HG02852 (cell line): ENCODE measurements around the gene CACTIN.
"Not testable (repeated sequence)": the region's sequence is repeated elsewhere in the genome, so short reads cannot be mapped to it uniquely, and the experiment has no call there.

ENCODE experiments used
- ATAC-seq: cut with Tn5 transposase; IDR thresholded peaks from one replicate; pipeline ENCODE4 v1.9.1; 2021; ENCODE audit warnings: mild to moderate bottlenecking, moderate library complexity; ENCODE audit not compliant: unreplicated experiment

Gene CACTIN

DNA sequence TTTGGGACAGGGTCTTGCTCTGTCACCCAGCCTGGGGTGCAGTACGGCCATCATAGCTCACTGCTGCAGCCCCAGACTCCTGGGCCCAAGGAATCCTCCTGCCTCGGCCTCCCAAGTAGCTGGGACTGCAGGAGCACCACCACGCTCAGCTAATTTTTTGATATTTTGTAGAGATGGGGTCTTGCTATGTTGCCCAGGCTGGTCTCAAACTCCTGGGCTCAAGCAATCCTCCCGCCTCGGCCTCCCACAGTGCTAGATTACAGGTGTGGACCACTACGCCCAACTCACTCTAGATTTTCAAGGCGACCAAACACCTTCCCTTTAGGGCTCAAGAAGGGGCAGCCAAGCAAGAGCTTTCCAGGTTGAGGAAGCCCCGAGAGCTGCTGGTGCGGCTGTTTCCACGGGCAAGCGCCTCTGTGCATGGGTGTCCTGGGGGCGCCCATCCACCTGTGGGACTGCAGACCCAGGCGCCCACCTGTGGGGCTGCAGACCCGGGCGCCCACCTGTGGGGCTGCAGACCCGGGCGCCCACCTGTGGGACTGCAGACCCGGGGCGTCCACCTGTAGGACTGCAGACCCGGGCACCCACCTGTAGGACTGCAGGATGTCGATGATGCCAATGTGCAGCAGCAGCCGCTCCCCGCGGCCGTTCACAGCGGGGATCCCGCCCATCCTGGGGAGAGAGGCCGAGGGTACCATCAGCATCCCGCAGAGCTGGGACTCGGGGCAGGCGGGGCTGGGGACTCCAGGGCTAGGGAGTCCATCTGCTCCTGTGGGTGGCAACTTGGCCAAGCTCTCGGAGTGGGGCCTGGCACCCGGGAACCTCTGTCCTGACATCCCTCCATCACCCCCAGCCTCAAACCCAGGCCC lies 21.7 kb upstream of the CACTIN start:
- ATAC-seq, result no peak

DNA sequence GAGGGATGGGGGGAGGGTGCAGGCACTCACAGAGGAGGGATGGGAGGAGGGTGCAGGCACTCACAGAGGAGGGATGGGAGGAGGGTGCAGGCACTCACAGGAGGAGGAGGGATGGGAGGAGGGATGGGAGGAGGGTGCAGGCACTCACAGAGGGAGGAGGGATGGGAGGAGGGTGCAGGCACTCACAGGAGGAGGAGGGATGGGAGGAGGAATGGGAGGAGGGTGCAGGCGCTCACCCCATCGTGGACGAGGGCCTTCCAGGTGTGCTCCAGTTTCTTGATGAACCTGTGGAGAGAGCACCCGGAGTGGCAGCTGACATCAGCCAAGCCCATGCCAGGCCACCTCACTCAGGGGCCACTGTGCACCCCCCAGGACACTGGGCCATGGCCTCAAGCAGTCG lies 20.5 kb upstream of the CACTIN start:
- not testable (repeated sequence) for ATAC-seq

DNA sequence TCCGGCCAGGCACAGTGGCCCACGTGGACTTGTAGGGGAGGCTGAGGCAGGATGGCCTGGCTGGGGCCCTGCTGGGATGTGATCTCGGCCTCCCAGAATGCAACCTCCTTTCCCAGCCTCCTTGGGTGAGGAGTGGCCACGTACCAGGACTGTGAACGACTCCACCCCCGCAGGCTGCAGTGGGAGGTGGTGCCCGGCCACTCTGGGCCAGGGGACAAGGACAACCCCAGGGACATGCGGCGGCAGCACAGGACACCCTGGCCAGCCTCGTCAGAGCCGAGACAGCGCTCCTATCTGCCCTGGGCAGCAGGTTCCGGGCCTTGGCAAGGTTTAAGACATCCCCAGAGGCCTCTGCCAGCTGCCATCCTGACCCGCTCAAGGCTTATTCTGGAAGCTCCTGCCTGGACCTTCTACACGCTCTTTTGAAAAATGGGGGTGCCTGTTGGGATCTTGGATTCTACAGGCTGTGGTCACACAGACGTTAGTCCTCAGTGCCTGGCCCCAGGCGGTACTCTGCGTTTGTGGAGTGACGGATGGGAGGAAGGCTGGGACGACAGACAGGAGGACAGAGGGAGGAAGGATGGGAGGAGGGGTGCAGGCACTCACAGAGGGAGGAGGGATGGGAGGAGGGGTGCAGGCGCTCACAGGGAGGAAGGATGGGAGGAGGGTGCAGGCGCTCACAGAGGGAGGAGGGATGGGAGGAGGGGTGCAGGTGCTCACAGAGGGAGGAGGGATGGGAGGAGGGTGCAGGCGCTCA lies 19.9 kb upstream of the CACTIN start:
- ATAC-seq, result no peak

DNA sequence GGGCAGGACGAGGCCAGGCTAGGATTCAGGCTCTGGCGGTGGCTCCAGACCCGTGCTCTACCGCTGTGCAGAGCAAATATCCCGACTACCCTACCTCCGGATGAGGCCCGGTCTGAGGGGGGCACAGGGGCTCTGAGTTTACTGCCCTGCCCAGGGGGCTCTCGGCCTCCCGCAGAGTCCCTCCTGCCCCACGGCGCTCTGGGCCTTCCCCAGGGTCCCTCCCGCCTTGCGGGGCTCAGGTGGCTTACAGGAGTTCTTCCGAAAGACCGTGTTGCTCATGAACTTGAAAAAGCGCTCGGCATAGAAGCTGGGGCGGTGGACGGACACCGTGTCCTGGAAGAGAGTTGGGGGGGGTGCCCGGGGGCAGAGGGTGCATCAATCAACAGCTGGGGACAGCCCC lies 19.1 kb upstream of the CACTIN start:
- no peak for ATAC-seq

DNA sequence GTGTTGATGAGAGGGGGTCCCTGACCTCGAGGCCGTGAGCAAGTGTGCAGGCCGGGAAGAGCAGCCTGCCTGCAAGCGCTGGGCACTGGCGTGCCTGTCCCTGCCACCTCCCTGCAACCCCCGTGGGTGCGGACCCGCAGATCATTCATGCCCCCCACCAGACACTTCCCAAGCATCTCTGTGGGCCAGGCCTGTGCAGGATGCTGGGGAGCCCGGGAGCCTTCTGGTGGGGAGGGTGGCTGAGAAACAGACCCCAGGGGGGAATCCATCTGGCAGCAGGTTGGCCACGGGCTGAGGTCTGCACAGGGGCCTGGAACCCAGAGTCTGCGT lies 18.4 kb upstream of the CACTIN start:
- ATAC-seq, result no peak

DNA sequence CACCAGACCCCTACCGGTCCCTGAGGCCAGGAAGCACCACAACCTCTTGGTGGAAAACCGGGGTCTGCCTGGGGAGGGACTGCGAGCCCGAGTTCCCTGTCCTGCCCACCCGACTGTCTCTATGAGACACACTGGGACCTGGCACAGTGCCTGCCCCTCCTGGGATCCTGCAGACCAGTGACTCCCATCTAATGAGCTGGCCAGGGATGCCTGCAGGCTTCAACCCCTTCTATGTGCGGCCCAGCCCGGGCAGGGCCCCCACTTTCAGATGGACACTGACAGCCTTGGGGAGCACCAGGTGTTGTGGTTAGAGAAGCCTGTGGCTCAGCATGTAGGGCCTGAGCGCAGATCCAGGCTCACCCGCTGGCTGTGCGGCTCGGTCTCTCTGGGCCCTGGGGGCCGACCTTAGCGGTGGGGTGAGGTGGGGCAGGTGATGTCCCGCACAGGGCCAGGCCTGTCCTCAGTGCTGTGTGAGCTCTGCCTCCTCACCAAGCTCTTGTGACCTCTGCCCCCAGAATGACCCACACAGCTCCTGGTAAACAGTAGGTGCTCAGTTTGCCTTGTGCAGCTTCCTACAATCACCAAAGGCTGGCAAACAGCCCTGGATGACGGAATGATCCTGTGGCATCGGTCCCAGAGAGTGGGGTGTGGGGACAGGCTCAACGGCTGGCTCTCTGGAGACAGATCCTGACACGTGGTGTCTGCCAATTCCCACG lies 17.9 kb upstream of the CACTIN start:
- no peak for ATAC-seq

DNA sequence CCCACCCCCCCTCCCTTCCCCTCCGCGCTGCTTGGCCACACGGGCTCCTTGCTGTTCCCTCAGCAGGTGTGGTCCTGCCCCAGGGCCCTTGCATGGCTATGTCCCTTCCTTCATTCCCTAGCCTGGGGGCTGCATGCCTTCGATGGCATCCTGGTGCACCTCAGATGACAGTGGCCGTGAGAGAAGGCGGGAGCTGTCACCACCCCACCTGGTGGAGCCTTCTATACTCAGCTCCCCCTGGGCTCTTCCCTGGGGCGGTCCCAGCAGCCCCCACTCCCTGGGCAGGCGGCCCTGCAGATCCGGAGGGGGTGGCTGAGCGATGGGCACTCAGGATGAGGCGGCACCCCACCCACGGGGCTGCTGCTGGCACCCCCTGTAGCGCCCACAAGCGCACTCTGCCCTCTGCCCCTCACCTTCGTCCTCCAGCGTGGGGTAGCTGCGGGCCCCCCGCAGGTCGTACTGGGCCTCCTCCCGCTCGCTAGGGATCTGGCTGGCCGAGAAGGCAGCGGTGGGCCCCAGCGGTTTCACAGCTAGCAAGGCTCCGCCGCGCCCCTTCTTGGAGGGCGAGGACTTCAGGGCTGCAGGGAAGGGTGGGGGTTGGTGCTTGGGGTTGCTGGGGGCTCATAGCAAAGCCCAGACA lies 17.2 kb upstream of the CACTIN start:
- ATAC-seq, result no peak

DNA sequence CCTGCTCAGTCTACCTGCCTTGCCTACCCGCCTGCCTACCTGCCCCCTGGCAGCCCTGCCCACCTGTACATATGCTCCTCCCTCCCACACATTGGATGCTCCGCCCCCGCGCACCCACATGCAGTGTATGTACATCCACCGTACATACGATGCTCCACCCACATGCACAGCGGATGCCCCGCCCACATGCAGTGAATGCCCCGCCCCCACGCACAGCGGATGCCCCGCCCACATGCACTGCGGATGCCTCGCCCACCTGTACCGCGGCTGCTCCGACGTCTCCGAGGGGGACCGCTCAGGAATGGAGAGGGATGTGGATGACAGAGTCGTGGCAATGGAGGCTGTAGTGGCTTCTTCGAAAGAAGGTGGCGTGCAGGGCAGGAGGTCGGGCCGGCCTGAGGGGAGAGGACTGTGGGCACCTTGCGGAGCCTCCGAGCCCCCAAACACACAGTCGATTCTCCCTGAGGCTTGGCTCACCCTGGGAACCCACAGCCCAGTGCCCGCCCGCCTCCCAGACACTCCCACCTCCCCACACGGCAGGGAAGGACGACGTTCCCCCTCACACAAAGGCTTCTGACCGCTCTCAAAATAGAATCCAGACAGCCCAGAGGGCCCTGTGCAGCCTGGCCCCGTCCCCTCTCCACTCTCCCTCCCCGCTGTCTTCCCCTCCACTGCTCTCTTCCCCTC lies 16.5 kb upstream of the CACTIN start:
- ATAC-seq, result no peak

DNA sequence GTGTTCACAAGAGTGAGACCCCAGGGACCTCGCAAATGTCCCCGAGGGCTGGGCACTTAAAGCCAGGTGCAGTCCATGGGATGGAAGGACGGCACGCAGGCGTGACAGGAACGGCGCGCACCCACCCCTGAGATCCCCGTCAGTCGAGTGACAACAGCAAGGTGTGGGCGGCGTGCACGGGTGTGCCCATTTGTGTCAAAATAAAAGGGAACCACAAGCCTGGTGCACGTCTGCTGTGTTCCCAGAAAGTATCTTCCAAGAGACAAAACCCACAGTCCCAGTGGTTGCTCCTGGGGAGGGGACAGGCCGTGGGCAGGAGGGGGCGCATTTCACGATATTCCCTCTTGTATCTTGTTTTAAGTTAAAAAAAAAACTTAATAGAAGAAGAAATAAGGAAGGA lies 15.7 kb upstream of the CACTIN start:
- ATAC-seq, result no peak

DNA sequence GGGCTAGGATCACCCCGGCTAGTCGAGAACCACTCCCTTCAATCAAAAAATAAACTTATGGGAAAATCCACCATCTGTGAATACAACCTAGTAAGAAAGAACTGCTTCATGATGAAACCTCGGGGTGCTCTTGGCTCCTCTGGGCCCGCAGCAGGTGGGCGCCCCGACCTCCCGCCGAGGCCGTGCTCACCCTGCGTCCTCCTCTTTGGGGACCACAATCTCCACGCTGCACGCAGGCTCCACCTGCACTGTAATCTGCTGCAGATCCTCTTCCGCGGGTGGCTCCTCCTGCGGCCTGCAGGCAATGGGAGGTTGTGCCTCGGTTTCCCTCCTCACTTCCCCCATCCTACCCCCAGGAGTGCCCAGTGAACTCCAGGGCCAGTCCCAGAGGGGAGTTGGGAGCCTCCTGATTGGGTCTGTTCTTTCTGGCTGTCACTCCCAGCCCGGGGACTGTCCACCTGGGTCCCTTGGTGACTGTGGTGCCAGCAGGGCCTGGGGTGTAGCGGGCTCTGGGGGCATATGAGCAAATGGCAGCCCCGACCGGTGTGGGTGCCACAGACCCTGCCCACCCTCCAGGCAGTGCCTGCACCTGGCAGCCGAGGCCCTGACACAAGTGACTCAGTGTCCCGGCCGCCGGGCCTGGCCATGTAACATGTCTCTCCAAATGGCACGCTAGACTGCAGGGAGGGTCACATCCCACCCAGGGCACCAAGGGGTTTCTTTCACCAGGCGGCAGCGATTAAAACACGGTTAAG lies 15.1 kb upstream of the CACTIN start:
- no peak for ATAC-seq

DNA sequence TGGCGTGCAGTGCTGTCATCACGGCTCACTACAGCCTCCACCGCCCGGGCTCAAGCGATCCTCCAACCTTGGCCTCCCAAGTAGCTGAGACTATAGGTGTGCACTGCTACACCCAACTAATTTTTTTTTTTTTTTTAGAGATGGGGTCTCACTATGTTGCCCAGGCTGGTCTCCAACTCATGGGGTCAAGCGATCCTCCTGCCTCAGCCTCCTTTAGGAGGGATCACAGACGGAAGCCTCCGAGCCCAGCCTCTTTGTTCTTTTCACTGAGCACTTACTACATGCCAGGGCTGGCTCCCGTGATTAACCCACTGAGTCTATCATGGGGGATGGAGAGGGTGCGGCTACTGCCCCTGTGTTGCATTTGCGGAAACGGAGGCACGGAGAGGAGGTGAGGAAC lies 12.9 kb upstream of the CACTIN start:
- ATAC-seq, result no peak

DNA sequence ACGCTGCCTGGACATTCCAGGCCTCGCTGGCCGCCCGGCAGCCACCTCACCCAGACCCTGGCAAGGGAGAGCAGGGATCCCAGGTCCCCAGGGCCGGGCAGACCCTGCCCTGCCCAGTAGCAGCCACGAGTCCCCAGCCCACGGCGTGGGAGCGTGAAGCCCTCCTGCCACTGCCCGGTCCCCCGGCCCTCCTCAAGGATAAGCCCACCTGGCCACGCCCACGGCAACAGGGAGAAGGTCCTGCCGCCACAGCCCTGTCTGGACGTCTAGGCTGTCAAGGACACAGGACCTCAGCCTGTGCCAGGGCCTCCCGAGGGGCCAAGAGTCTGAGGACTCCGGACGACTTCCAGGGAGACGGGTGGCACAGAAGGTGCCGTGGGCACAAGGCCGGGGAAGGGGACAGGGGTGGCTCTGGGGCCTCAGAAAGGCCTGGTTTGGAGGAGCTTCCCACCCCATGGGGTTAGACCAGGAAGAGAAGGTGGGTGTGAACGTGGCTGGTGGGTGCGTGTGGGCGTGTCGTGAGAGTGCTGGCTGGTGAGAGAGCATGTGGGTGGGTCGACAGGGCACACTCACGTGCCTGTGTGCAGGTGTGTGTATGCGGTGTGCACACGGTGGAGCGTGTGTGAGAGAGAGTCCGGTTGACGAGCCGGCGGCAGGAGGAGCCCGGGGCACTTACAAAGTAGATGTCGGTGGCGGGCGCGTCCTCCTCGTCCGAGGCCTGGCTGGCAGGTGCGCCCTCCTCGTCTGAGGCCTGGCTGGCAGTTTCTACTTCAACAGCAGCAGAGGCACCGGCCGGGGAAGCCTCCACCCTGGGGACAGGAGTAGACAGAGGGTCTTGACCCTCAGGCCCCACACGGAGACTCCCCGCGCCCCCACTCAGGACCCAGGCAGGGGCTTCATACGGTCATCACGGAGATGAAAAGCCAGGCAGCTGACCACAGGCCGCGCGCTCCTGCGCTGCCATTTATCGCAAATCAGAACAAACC lies 11.9 kb upstream of the CACTIN start:
- ATAC-seq, result no peak

DNA sequence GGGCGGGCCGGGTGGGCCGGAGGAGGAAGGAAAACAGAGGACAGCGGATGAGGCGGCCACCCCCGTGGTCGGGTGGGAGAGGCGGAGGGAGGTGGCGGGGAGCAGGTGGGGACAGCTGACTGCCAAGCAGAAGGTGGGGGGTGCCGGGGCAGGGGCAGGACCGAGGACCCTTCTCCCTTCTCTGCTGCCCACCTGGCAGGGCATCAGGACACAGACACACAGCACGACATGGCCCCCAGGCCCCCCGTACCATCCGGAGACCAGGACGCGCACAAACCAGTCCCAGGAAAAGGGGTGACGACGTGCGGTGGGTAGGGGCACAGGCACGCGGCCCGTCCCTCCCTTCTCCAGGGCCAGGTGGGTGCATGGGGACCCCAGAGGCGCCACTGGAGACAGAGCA lies 11.0 kb upstream of the CACTIN start:
- no peak for ATAC-seq

DNA sequence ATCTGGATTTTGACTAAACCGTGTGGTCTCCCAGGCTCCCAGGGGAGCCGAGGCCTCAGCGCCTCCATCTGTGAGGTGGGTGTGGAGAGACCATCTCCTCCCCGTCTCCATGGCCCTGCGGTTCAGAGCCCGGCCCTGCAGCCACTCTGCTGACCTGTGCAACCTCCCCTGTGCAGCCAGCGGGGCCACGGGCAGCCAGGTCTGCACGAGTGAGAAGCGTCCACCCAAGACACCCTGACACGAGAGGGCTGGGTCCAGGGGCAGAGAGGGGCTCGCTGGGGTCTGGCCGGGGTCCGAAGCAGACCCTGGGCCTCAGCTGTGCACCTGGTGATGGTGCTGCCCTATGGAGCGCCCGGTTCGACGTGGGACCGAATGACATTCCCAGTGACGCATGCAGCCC lies 10.4 kb upstream of the CACTIN start:
- no peak for ATAC-seq

DNA sequence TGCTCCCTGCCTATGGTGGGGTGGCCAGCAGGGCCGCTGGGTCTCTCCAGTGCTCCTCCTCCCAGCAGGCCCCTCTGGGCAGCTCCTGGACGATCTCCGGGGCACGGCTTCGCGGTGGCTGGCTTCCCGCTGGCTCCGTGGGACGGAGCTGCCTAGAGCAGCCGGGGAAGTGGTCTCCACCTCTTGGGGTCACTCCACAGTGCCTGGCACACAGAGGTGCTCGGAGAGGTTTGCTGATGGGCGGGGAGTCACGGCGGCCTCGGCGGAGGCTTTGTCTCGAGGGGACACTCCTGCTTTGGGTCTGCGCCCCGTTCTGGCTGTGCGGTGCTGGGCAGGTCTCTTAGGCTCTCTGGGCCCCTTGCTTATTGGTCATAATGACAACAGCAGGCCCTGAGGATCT lies 9.9 kb upstream of the CACTIN start:
- ATAC-seq, result no peak

DNA sequence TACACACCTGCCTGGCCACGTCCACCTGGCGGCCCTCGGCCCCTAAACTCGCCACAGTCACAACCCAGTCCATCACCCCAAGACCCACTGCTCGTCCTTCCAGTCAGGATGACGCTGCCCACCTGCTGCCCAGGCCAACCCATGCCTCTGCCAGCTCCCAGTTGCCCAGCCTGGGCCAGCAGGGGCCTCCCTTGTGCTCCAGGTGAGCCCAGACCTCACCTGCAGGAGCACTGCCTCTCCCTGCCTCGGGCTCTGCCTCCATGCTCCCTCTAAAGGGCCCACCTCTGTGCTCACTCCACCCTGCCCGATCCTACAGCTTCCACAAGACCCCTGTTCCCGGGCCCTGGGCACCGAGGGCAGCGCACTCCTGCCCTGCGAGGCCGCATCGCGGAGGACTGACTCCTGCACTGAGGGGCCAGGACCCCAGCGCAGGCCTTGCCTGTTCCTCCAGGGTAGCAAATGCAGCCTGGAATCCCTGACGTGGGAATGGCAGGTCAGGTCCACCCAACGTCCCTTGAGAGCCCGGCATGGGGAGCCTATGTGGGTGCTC lies 8.0 kb upstream of the CACTIN start:
- ATAC-seq, result no peak

DNA sequence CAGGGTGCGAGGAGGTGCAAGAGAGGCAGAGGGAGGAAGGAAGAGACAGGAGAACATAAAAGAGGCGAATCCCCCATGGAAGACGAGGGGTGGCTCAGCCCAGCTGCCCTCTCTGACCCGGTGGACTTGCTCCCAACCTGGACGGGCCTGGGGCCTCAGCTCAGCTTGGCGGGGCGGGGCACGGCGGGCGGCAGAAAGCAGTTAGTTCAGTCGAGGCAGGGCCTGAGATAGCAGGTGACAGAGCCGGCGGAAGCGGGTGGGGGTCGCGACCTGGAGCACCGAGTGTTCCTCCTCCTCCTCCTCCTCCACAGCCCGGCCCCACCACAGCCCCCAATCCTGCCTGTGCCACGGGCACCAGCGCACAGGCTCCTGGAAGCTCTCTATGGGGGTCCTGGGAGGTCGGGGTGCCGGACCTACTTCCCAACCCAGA lies 7.0 kb upstream of the CACTIN start:
- ATAC-seq, result no peak

DNA sequence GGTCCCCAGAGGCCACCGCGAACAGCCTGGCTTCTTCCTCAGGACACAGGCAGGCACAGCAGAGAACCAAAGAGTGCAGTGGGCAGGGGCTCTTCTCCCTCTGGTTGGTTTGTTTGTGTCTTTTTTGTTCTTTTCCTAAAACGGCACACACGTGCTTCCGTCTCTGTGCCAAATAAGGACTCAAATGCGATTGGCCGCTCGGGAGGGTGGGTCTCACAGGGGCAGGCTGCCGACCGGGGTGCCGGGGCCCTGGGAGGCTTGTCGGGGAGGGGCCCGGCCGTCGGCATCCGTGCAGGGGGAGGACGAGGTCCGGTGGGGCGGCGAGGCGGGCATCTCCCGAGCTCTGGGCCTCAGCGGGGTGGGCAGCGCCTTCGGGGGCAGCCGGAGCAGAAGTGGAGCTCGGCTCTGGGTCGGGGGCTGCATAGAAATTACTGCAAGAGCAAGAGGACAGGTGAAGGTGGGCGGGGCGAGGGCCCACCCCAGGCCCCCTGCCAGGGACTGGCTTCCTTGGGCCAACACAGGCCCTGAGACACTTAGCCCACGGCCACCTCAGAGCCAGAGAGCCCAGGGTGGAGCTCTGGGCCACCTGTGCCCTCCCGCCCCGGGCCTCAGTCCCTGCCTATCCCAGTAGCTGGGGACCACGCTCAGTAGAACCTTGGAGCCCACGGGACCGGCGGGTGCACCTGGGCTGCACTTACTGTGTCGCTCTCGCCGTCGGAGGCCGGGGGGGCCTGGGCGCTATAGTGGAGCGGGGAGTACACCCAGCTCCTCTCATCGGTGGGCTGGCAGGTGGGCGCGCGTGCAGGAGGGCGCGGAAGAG lies 6.4 kb upstream of the CACTIN start:
- ATAC-seq, result no peak
